GM21717 (cell line): ENCODE data around the gene EIF4E2.
"Not testable (repeated sequence)": the region's sequence is repeated elsewhere in the genome, so short reads cannot be mapped to it uniquely, and the experiment has no call there.

Experiments used
- ATAC-seq: cut with Tn5 transposase; IDR thresholded peaks from one replicate; pipeline ENCODE4 v1.9.1; 2021; ENCODE audit warnings: mild to moderate bottlenecking, moderate library complexity; ENCODE audit not compliant: unreplicated experiment

Gene EIF4E2

GRCh38 chr2:232521959-232522622 lies 28.4 kb upstream of the EIF4E2 start:
- ATAC-seq: no peak

DNA sequence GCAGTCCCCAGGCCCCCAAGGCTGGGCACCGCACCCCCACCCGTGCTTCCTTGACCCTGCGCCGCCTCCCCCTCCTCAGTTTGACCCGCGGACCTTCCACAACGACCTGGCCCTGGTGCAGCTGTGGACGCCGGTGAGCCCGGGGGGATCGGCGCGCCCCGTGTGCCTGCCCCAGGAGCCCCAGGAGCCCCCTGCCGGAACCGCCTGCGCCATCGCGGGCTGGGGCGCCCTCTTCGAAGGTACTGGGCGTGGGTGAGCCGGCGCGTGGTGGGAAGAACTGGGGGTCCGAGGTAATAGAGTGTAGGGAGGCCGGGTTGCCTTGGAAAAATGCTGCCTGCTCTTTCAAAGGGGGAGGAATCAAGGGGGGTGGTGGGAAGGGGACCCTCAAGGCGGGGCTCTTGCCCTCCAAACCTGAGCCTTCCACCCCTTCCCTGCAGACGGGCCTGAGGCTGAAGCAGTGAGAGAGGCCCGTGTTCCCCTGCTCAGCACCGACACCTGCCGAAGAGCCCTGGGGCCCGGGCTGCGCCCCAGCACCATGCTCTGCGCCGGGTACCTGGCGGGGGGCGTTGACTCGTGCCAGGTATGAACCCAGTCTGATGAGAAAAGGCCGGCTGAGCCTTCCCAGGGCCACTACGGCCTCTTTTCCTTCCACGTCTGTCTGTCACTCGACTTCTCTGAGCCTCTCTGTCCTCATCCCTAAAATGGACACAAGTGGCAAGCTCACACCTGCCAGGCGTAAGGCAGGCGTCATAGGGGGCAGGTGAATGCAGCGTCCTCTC lies 27.7 kb upstream of the EIF4E2 start:
- no peak for ATAC-seq

GRCh38 chr2:232523402-232523681 lies 27.1 kb upstream of the EIF4E2 start:
- ATAC-seq: no peak

DNA sequence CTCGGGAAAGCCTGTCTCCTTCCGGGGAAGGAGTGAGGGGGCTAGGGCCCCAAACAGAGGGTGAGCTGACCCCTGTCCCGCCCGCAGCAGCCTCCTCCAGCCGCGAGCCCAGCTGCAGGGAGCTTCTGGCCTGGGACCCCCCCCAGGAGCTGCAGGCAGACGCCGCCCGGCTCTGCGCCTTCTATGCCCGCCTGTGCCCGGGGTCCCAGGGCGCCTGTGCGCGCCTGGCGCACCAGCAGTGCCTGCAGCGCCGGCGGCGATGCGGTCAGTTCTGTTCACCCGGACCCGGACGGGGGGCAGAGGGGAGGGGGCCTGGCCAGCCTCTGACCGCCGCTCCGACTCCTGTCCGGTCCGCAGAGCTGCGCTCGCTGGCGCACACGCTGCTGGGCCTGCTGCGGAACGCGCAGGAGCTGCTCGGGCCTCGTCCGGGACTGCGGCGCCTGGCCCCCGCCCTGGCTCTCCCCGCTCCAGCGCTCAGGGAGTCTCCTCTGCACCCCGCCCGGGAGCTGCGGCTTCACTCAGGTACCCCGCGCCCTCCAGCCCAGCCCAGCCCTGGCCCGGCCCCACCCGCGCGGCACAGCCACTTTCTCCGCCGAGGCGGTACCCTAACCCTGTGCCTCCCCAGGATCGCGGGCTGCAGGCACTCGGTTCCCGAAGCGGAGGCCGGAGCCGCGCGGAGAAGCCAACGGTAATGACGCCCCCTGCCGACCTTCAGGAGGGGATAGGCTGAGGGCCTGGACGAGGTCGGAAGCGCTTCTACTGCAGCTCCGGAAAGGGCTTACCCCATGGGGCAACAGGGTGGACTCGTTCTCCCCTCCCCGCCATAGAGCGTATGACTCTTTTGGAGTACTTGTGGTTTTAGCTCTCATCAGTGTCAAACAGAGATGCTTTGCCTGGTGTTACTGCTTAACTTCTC lies 26.5 kb upstream of the EIF4E2 start:
- no peak for ATAC-seq

DNA sequence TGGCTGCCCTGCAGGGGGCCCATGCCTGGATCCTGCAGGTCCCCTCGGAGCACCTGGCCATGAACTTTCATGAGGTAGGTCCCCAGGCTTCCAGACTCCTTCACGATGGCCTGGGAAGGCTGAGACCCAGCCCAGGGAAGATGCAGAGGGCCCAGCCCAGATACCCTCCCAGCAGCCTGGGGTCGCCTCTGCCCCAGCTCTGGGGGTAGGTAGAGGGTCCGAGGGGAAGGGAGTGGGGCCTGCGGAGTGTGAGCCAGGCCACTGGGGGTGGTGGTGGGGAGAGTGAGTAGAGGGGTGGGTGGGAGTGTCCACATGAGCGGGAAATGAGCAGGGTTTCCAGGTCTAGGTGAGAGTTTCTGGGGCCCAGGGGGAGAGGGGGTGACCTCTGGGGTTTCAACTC lies 25.7 kb upstream of the EIF4E2 start:
- no peak for ATAC-seq

- no peak for ATAC-seq
These were observed 25.3 kb upstream of the EIF4E2 start for GRCh38 chr2:232525199-232525598.

DNA sequence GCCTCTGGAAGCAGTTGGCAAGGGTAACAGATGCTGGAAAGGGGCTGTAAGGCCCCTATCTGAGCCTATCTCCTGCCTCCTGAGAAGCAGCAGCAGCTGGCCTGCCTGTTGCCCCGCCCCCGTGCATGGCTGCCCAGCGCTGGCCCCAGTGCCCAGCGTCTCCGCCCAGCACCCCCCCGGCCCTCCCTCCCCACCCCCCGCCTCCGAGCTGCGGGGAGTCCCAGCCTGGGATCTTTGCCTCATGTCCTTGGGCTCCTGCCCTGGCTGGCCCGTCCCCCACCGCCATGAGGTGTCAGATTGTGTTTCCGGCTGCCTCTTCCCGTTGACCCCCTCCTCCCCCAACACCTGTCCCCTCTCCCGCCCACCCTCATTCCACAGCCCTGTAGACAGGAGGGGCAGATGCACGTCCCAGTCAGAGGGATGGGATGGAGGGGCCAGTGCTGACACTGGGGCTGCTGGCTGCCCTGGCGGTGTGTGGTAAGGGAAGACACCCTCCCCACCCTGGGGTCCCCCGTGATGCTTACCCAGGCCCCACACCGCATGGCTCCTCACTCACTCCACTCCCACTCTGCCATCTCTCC lies 24.6 kb upstream of the EIF4E2 start, which contains the start of gene CHRND:
Gene CHRND, plus strand, starts transcription at position 370 of the 581 bp plus-strand sequence. Its CDS starts 56 bp downstream, at position 426.
- ATAC-seq: no peak

DNA sequence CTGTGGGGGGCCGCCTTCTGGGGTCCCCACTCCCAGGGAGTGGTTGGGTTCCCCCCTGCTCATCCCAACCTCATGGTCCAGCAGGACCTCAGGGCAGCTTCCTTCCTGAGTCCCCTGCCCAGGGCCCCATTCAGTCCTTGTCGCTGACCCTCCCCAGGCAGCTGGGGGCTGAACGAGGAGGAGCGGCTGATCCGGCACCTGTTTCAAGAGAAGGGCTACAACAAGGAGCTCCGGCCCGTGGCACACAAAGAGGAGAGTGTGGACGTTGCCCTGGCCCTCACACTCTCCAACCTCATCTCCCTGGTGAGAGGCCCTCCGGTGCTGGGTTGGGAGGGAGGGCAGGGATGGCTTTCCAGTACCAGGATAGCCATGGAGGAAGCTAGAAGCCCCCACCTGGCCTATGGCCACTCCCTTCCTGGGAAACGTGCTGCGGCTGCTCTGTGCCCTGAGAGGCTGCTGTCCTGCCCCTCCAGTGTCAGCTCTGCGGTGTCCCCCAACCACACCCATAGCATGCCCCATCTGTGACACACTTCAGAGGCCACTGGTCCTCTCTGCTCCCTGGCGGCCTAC lies 24.0 kb upstream of the EIF4E2 start:
- no peak for ATAC-seq

- no peak for ATAC-seq
These were observed 22.5 kb upstream of the EIF4E2 start for GRCh38 chr2:232527905-232528470.

GRCh38 chr2:232528746-232529460 lies 21.6 kb upstream of the EIF4E2 start:
- no peak for ATAC-seq

DNA sequence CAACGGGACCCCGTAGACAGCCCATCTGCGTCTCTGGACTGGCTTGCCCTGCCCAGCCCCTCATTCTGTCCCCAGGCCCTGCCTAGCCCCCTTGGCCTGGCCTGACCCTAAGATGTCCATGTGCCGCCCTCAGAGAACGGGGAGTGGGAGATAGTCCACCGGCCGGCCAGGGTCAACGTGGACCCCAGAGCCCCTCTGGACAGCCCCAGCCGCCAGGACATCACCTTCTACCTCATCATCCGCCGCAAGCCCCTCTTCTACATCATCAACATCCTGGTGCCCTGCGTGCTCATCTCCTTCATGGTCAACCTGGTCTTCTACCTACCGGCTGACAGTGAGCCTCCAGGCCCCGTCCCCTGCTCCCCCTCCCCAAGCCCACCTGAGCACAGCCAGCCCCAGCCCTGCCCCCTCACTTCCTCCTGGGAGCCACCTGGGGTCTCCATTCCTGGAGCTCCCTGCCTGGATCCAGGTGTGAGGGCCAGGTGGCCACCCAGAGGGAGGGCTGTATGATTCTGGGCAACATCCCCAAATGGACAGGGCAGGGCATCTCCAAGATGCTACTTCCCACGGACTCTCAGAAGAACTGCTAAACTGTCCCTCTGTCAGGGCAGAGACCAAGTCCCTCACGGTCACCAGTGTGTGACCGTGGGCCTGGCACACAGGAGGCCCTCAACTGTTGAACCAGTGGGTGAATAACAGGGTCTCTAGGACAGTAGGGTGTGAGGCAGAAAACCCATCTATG lies 20.5 kb upstream of the EIF4E2 start:
- no peak for ATAC-seq

DNA sequence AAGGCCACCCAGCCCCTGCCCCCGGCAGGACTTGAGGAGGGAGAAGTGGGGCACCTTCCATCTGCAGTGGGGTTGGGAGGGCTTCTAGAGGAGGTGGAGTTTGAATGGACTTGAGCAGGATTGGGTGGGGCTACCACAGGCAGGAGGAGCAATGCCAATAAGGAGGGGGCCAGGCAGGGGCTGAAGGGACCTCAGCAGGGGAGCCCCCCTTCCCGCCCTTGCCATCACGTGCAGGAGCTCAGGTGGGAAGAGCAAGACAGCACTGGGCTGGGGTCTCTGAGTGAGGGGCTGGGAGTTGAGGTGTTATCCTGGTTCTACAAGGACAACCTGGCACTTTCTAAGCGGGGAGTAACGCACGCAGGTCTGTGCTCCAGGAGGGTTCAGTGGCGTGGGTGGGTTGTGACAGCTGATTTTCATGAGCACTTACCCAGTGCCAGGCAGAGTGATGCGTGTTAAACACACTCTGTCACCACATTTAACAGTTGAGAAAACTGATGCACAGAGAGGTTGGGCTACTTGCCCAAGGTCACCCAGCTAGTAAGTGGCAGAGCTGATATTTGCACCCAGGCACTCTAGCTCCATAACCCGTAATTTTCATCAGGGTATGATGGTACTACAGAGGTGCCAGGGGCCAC lies 19.7 kb upstream of the EIF4E2 start:
- ATAC-seq: no peak

GRCh38 chr2:232532419-232532818 lies 18.1 kb upstream of the EIF4E2 start:
- ATAC-seq: no peak

GRCh38 chr2:232532821-232533220 lies 17.7 kb upstream of the EIF4E2 start:
- ATAC-seq: not testable (repeated sequence)

- no peak for ATAC-seq
These were observed 16.4 kb upstream of the EIF4E2 start for GRCh38 chr2:232533944-232534710.

- ATAC-seq: no peak
These were observed 15.4 kb upstream of the EIF4E2 start for GRCh38 chr2:232534940-232535651.

GRCh38 chr2:232535761-232536530 lies 14.5 kb upstream of the EIF4E2 start:
- ATAC-seq: no peak
